ENCODE results near the gene ADGRV1.

The ADGRV1 gene

DNA sequence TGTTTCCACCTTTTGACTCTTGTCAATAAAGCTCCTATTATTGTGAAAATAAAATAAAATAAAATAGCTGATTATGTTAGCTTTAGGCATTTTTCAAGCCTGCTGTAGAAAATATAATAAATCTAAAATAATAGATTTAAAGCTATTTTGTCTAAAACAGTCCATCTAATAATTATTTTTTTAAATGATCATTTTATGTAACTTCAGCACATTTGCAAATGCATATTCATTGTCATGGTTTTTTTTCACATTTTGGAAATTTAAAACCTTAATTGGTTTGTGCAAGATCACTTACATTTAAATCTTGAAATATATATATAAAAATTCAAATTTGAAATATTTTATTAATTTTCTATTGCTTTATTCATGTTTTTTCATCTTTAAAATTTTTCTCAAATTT is 159.8 kb downstream of the ADGRV1 start:
- ChIA-PET CTCF (no interaction called here), POLR2A (no interaction called here)
- no peak for DNase-seq (ENCODE audit: extremely low spot score)
- TF ChIP-seq L3MBTL2 (conservative IDR thresholded peaks at IDR 0.05) (no peak), ZNF384 (IDR thresholded peaks at IDR 0.05) (no peak), SUZ12 (IDR thresholded peaks at IDR 0.05) (no peak), FOXM1 (IDR thresholded peaks at IDR 0.05; ENCODE audit: borderline replicate concordance) (no peak), ELF4 (IDR thresholded peaks at IDR 0.05) (no peak), TARDBP (IDR thresholded peaks at IDR 0.05) (no peak)

- ChIA-PET CTCF (no interaction called here), POLR2A (no interaction called here)
- TF ChIP-seq SUZ12 (IDR thresholded peaks at IDR 0.05) = no peak
- TF ChIP-seq ZNF384 (IDR thresholded peaks at IDR 0.05) = no peak
- no peak for TF ChIP-seq PKNOX1 (IDR thresholded peaks at IDR 0.05)
- no peak for TF ChIP-seq CTBP1 (IDR thresholded peaks at IDR 0.05; ENCODE audit: borderline replicate concordance)
- no peak for TF ChIP-seq FOXK2 (IDR thresholded peaks at IDR 0.05)
- TF ChIP-seq LEF1 (IDR thresholded peaks at IDR 0.05; ENCODE audit: borderline replicate concordance) = no peak
- TF ChIP-seq FOXM1 (IDR thresholded peaks at IDR 0.05; ENCODE audit: borderline replicate concordance) = no peak
- TF ChIP-seq BHLHE40 (IDR thresholded peaks at IDR 0.05; ENCODE audit: borderline replicate concordance) = no peak
- TF ChIP-seq SP1 (IDR thresholded peaks at IDR 0.05) = no peak
- TF ChIP-seq HDGF (IDR thresholded peaks at IDR 0.05; ENCODE audit: borderline replicate concordance) = no peak
- no peak for TF ChIP-seq TARDBP (IDR thresholded peaks at IDR 0.05)
- TF ChIP-seq L3MBTL2 (conservative IDR thresholded peaks at IDR 0.05) = no peak
- no peak for TF ChIP-seq ARNT (IDR thresholded peaks at IDR 0.05)
- no peak for TF ChIP-seq ELF4 (IDR thresholded peaks at IDR 0.05)
- no peak for TF ChIP-seq NFRKB (IDR thresholded peaks at IDR 0.05)
- no peak for TF ChIP-seq FOXA1 (IDR thresholded peaks at IDR 0.05)
- DNase-seq (ENCODE audit: extremely low spot score) = no peak
Measured at GRCh38 chr5:90739567-90739966, 181.0 kb downstream of the ADGRV1 start.

GRCh38 chr5:90740244-90740799 is 181.7 kb downstream of the ADGRV1 start:
- ChIA-PET CTCF (interaction anchor here (0.6 kb wide), 1 partner anchor 1629 kb away, joined by 3 read pairs; no protein-coding TSS in a partner anchor), POLR2A (no interaction called here)
- DNase-seq (ENCODE audit: extremely low spot score) = no peak
- TF ChIP-seq ELF4 (IDR thresholded peaks at IDR 0.05) (no peak), TARDBP (IDR thresholded peaks at IDR 0.05) (no peak), SUZ12 (IDR thresholded peaks at IDR 0.05) (no peak), FOXA1 (IDR thresholded peaks at IDR 0.05) (no peak), NFRKB (IDR thresholded peaks at IDR 0.05) (no peak), SP1 (IDR thresholded peaks at IDR 0.05) (no peak), CTBP1 (IDR thresholded peaks at IDR 0.05; ENCODE audit: borderline replicate concordance) (no peak)

DNA sequence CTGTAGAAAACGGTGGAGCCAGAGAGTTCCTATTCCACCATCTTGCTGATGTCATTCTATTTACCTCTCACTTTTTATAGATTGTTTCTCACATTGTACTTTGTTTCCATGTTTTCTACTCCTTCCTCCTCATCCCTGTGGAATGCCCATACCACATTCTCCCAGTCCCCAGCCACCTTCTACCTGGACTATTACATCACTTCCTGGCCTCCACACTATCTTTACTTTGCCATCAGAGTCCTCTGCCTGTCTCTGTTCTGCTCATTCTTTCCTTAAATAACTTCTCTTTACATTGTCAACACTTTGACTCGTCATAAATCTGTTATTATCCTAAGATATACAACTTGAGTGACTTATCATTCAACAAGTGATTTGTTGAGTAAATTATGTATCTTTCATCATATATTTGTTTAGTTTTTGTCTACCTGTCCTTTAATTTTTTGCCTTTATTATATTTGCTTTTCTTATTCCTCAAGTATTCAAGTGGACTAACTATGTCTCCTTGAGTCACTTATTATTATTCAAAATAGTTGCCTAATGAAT is 182.5 kb downstream of the ADGRV1 start:
- CTCF ChIA-PET = no interaction called here
- POLR2A ChIA-PET = no interaction called here
- TF ChIP-seq HDGF (IDR thresholded peaks at IDR 0.05; ENCODE audit: borderline replicate concordance) (no peak), FOXA1 (IDR thresholded peaks at IDR 0.05) (no peak), NFRKB (IDR thresholded peaks at IDR 0.05) (no peak), ELF4 (IDR thresholded peaks at IDR 0.05) (no peak), FOXK2 (IDR thresholded peaks at IDR 0.05) (no peak), SUZ12 (IDR thresholded peaks at IDR 0.05) (no peak), L3MBTL2 (conservative IDR thresholded peaks at IDR 0.05) (no peak), FOXM1 (IDR thresholded peaks at IDR 0.05; ENCODE audit: borderline replicate concordance) (no peak), SP1 (IDR thresholded peaks at IDR 0.05) (no peak), CTBP1 (IDR thresholded peaks at IDR 0.05; ENCODE audit: borderline replicate concordance) (no peak), TARDBP (IDR thresholded peaks at IDR 0.05) (no peak), BHLHE40 (IDR thresholded peaks at IDR 0.05; ENCODE audit: borderline replicate concordance) (no peak), PKNOX1 (IDR thresholded peaks at IDR 0.05) (no peak), ZNF384 (IDR thresholded peaks at IDR 0.05) (no peak)
- DNase-seq (ENCODE audit: extremely low spot score) = no peak

- POLR2A ChIA-PET = no interaction called here
- TF ChIP-seq PKNOX1 (IDR thresholded peaks at IDR 0.05) = no peak
- no peak for TF ChIP-seq FOXA1 (IDR thresholded peaks at IDR 0.05)
- TF ChIP-seq LEF1 (IDR thresholded peaks at IDR 0.05; ENCODE audit: borderline replicate concordance) = no peak
- no peak for TF ChIP-seq SP1 (IDR thresholded peaks at IDR 0.05)
- no peak for TF ChIP-seq FOXK2 (IDR thresholded peaks at IDR 0.05)
- TF ChIP-seq CTBP1 (IDR thresholded peaks at IDR 0.05; ENCODE audit: borderline replicate concordance) = no peak
- TF ChIP-seq HDGF (IDR thresholded peaks at IDR 0.05; ENCODE audit: borderline replicate concordance) = no peak
- no peak for TF ChIP-seq ARNT (IDR thresholded peaks at IDR 0.05)
- CTCF ChIA-PET = no interaction called here
- no peak for DNase-seq (ENCODE audit: extremely low spot score)
Measured at GRCh38 chr5:90746119-90746518, 187.5 kb downstream of the ADGRV1 start.

- no peak for TF ChIP-seq SUZ12 (IDR thresholded peaks at IDR 0.05)
- no peak for TF ChIP-seq NFRKB (IDR thresholded peaks at IDR 0.05)
- no peak for TF ChIP-seq ELF4 (IDR thresholded peaks at IDR 0.05)
- no peak for TF ChIP-seq TARDBP (IDR thresholded peaks at IDR 0.05)
- no peak for TF ChIP-seq FOXK2 (IDR thresholded peaks at IDR 0.05)
- TF ChIP-seq ZNF384 (IDR thresholded peaks at IDR 0.05) = no peak
- no peak for TF ChIP-seq ARNT (IDR thresholded peaks at IDR 0.05)
- TF ChIP-seq LEF1 (IDR thresholded peaks at IDR 0.05; ENCODE audit: borderline replicate concordance) = no peak
- no peak for TF ChIP-seq FOXA1 (IDR thresholded peaks at IDR 0.05)
- TF ChIP-seq BHLHE40 (IDR thresholded peaks at IDR 0.05; ENCODE audit: borderline replicate concordance) = no peak
- no peak for TF ChIP-seq SP1 (IDR thresholded peaks at IDR 0.05)
- TF ChIP-seq FOXM1 (IDR thresholded peaks at IDR 0.05; ENCODE audit: borderline replicate concordance) = no peak
- TF ChIP-seq CTBP1 (IDR thresholded peaks at IDR 0.05; ENCODE audit: borderline replicate concordance) = no peak
- no peak for TF ChIP-seq L3MBTL2 (conservative IDR thresholded peaks at IDR 0.05)
- TF ChIP-seq PKNOX1 (IDR thresholded peaks at IDR 0.05) = no peak
- POLR2A ChIA-PET = no interaction called here
- CTCF ChIA-PET = no interaction called here
- DNase-seq (ENCODE audit: extremely low spot score) = no peak
Measured at GRCh38 chr5:90747175-90747574, 188.6 kb downstream of the ADGRV1 start.
